H9 (cell line): ENCODE measurements around the gene TMOD1. TPM values are rescaled to one million over a fixed set of nuclear protein-coding genes. Genes with fewer than 3 reads are reported as not detected.

Experiments used
- DNase-seq: peaks from one replicate; pipeline ENCODE4 v3.0.0-alpha.2; 2017
- H2AFZ ChIP-seq: one replicate; pipeline ENCODE4 v1.6.1; 2013; ENCODE audit warnings: mild to moderate bottlenecking, low read length, control low read depth, moderate library complexity
- H2AK5ac ChIP-seq: 2 replicates; pipeline ENCODE4 v1.6.1; 2013; ENCODE audit warnings: low read length, control low read depth, mixed read lengths; ENCODE audit not compliant: insufficient read length
- H2BK120ac ChIP-seq: one replicate; pipeline ENCODE4 v1.6.1; 2013; ENCODE audit warnings: low read depth, mild to moderate bottlenecking, low read length, control low read depth, inconsistent platforms; ENCODE audit not compliant: poor library complexity, severe bottlenecking
- H2BK12ac ChIP-seq: 2 replicates; pipeline ENCODE4 v1.6.1; 2013; ENCODE audit warnings: low read length, control low read depth, mixed read lengths, low read depth; ENCODE audit not compliant: insufficient read length
- H2BK15ac ChIP-seq: 2 replicates; pipeline ENCODE4 v1.6.1; 2013; ENCODE audit warnings: low read depth, low read length, control low read depth
- H2BK20ac ChIP-seq: one replicate; pipeline ENCODE4 v1.6.1; 2013; ENCODE audit warnings: low read depth, mild to moderate bottlenecking, low read length, control low read depth, inconsistent platforms; ENCODE audit not compliant: poor library complexity, severe bottlenecking
- H2BK5ac ChIP-seq: 2 replicates; pipeline ENCODE4 v1.6.1; 2013; ENCODE audit warnings: low read length, control low read depth, mixed read lengths; ENCODE audit not compliant: insufficient read length
- H3K14ac ChIP-seq: 2 replicates; pipeline ENCODE4 v1.6.1; 2013; ENCODE audit warnings: low read length, control low read depth; ENCODE audit not compliant: insufficient read depth
- H3K18ac ChIP-seq: 2 replicates; pipeline ENCODE4 v1.6.1; 2013; ENCODE audit warnings: low read depth, mild to moderate bottlenecking, mixed read lengths, low read length, control low read depth; ENCODE audit not compliant: insufficient read length
- H3K23ac ChIP-seq: 2 replicates; pipeline ENCODE4 v1.6.1; 2013; ENCODE audit warnings: low read length, control low read depth, mixed read lengths, low read depth; ENCODE audit not compliant: insufficient read length
- H3K23me2 ChIP-seq: 2 replicates; pipeline ENCODE4 v1.6.1; 2013; ENCODE audit warnings: low read depth, mild to moderate bottlenecking, mixed read lengths, low read length, control low read depth; ENCODE audit not compliant: insufficient read length, poor library complexity, severe bottlenecking
- H3K27ac ChIP-seq: 2 replicates; pipeline ENCODE4 v1.5.1; 2013; ENCODE audit warnings: low read length, control low read depth, mixed read lengths, low read depth; ENCODE audit not compliant: insufficient read length
- H3K27me3 ChIP-seq: 2 replicates; pipeline ENCODE4 v1.6.1; 2013; ENCODE audit warnings: low read length, control low read depth, inconsistent platforms; ENCODE audit not compliant: insufficient read depth
- H3K4ac ChIP-seq: 2 replicates; pipeline ENCODE4 v1.6.1; 2013; ENCODE audit warnings: low read depth, mild to moderate bottlenecking, control low read depth, inconsistent platforms, low read length, moderate library complexity
- H3K4me1 ChIP-seq: 2 replicates; pipeline ENCODE4 v1.6.1; 2013; ENCODE audit warnings: low read length, control low read depth, inconsistent platforms; ENCODE audit not compliant: insufficient read depth
- H3K4me2 ChIP-seq: 2 replicates; pipeline ENCODE4 v1.6.1; 2013; ENCODE audit warnings: low read length, control low read depth, mixed read lengths; ENCODE audit not compliant: insufficient read length, insufficient read depth
- H3K56ac ChIP-seq: 2 replicates; pipeline ENCODE4 v1.6.1; 2013; ENCODE audit warnings: low read depth, mild to moderate bottlenecking, mixed read lengths, low read length, control low read depth; ENCODE audit not compliant: insufficient read length
- H3K79me1 ChIP-seq: 2 replicates; pipeline ENCODE4 v1.6.1; 2013; ENCODE audit warnings: low read depth, mild to moderate bottlenecking, moderate library complexity, low read length, control low read depth, inconsistent platforms; ENCODE audit not compliant: insufficient read depth, poor library complexity, severe bottlenecking
- H3K79me2 ChIP-seq: 2 replicates; pipeline ENCODE4 v1.6.1; 2013; ENCODE audit warnings: low read length, control low read depth, inconsistent platforms; ENCODE audit not compliant: insufficient read depth
- H3K9ac ChIP-seq: 2 replicates; pipeline ENCODE4 v1.6.1; 2013; ENCODE audit warnings: low read length, control low read depth, mixed read lengths; ENCODE audit not compliant: insufficient read length; ENCODE audit errors: extremely low read depth
- H3K9me3 ChIP-seq: one replicate; pipeline ENCODE4 v1.6.1; 2013; ENCODE audit warnings: low read depth, low read length, inconsistent platforms; ENCODE audit not compliant: control insufficient read depth
- H3T11ph ChIP-seq: one replicate; pipeline ENCODE4 v1.6.1; 2013; ENCODE audit warnings: mild to moderate bottlenecking, low read length, control low read depth, inconsistent platforms
- H4K20me1 ChIP-seq: one replicate; pipeline ENCODE4 v1.6.1; 2013; ENCODE audit not compliant: control insufficient read depth, insufficient read length, insufficient read depth
- H4K5ac ChIP-seq: 2 replicates; pipeline ENCODE4 v1.6.1; 2013; ENCODE audit warnings: low read depth, mild to moderate bottlenecking, mixed read lengths, low read length, control low read depth; ENCODE audit not compliant: insufficient read length
- H4K8ac ChIP-seq: replicated peaks from 2 replicates; pipeline ENCODE4 v1.6.1; 2013; ENCODE audit warnings: low read length, control low read depth, mixed read lengths, low read depth; ENCODE audit not compliant: insufficient read length
- H4K91ac ChIP-seq: 2 replicates; pipeline ENCODE4 v1.6.1; 2013; ENCODE audit warnings: low read depth, mild to moderate bottlenecking, moderate library complexity, mixed read lengths, low read length, control low read depth; ENCODE audit not compliant: insufficient read length
- H3K27ac Mint-ChIP-seq, 3 experiments: 2 replicates in 2 of 3; 3 replicates in 1 of 3; pipeline ENCODE4 v1.8.0; 2020 to 2021; ENCODE audit warnings: mixed read lengths in 3 of 3, mild to moderate bottlenecking in 1 of 3, moderate library complexity in 1 of 3
- H3K27me3 Mint-ChIP-seq: 2 replicates; pipeline ENCODE4 v1.8.0; 2021; ENCODE audit warnings: low read depth, mild to moderate bottlenecking, moderate library complexity, mixed read lengths
- H3K36me3 Mint-ChIP-seq, 3 experiments: 2 replicates in 2 of 3; 3 replicates in 1 of 3; pipeline ENCODE4 v1.8.0; 2020 to 2021; ENCODE audit warnings: low read depth in 3 of 3, mixed read lengths in 3 of 3; ENCODE audit not compliant: insufficient read depth in 1 of 3
- H3K4me1 Mint-ChIP-seq, 2 experiments: 2 replicates each; pipeline ENCODE4 v1.8.0; 2020; ENCODE audit warnings: mixed read lengths in 2 of 2
- H3K4me3 Mint-ChIP-seq, 2 experiments: 2 replicates in 1 of 2; 3 replicates in 1 of 2; pipeline ENCODE4 v1.8.0; 2020 to 2021; ENCODE audit warnings: mild to moderate bottlenecking in 2 of 2, mixed read lengths in 2 of 2, moderate library complexity in 1 of 2
- H3K9me3 Mint-ChIP-seq, 2 experiments: 2 replicates in 1 of 2; 3 replicates in 1 of 2; pipeline ENCODE4 v1.8.0; 2020; ENCODE audit warnings: mild to moderate bottlenecking in 2 of 2, mixed read lengths in 2 of 2, moderate library complexity in 1 of 2
- WGBS: extraction: QIAGEN DNeasy Blood & Tissue Kit; methylation state at CpG from one replicate; pipeline ENCODE4 v1.1.7; 2013; ENCODE audit warnings: missing lambda C conversion rate, low lambda C conversion rate, mixed read lengths; ENCODE audit not compliant: insufficient read length; ENCODE audit errors: extremely low coverage; 5-methylcytosine and 5-hydroxymethylcytosine counted together
- total RNA-seq: library from RNA; stranded (reverse); gene quantifications from 2 replicates; pipeline ENCODE4 v1.2.1, GENCODE V29; 2021
- TF ChIP-seq, protein P1 (sequence below): fragments of 200-600 bp; sonication (generic); conservative IDR thresholded peaks from 3 replicates; pipeline ENCODE4 v1.8.0; 2021; ENCODE audit warnings: antibody characterized with exemption, mild to moderate bottlenecking

The TMOD1 gene
- total RNA-seq, 1 experiment from 2014 or later, result 0.98 TPM

DNA sequence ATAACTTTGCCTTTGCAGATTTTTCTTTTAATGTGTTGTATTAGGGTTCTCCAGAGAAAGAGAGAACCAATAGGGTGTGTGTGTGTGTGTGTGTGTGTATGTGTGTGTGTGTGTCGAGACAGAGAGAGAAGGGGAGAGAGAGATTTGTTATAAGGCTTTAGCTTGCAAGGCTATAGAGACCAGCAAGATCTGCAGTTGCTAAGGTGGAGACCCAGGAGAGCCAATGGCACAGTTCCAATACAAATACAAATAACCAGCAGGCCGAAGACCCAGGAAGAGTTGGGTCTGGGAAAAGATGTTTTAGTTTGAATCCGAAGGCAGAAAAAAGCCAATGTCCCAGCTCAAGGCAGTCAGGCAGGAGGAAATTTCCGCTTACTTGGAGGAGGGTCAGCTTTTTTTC, 23.0 kb downstream of the TMOD1 start:
- Histone ChIP-seq H3K9me3 (no peaks in the 10 kb centered on the region), H3K23me2 (no peaks in the 10 kb centered on the region), H4K91ac (no peak overlapping the region), H3K9ac (no peak overlapping the region), H3K56ac (no peak overlapping the region), H3K23ac (no peak overlapping the region), H2AK5ac (no peak overlapping the region), H3K27me3 (no peaks in the 10 kb centered on the region; the same call in 1 of the 2 replicates), H2AFZ (no peak overlapping the region), H3K18ac (no peak overlapping the region), H3K14ac (no peak overlapping the region), H4K20me1 (no peaks in the 10 kb centered on the region), H2BK15ac (no peak overlapping the region), H3K79me2 (no peaks in the 10 kb centered on the region), H3K79me1 (no peaks in the 10 kb centered on the region), H2BK120ac (no peak overlapping the region), H2BK5ac (no peak overlapping the region), H3K4me1 (peaks cover 2% of the 10 kb centered on the region; the same call in 1 of the 2 replicates), H4K8ac (no peak overlapping the region), H2BK20ac (no peak overlapping the region), H3T11ph (no peak overlapping the region), H4K5ac (no peak overlapping the region), H3K4ac (no peak overlapping the region), H3K27ac (no peak overlapping the region), H3K4me2 (no peak overlapping the region), H2BK12ac (no peak overlapping the region)
- Mint-ChIP-seq H3K9me3 (no peaks in the 10 kb centered on the region; a peak in 1 of 5 replicates), H3K36me3 (no peaks in the 10 kb centered on the region), H3K4me1 (peaks cover 30% of the 10 kb centered on the region in 2 experiments), H3K27ac (no peak overlapping the region), H3K4me3 (no peak overlapping the region), H3K27me3 (no peaks in the 10 kb centered on the region; the same call in none of the 2 replicates)
- no CpG with 5 or more reads among the region's 4 CpGs for WGBS
- no peak for DNase-seq
- TF ChIP-seq, protein P1, sequence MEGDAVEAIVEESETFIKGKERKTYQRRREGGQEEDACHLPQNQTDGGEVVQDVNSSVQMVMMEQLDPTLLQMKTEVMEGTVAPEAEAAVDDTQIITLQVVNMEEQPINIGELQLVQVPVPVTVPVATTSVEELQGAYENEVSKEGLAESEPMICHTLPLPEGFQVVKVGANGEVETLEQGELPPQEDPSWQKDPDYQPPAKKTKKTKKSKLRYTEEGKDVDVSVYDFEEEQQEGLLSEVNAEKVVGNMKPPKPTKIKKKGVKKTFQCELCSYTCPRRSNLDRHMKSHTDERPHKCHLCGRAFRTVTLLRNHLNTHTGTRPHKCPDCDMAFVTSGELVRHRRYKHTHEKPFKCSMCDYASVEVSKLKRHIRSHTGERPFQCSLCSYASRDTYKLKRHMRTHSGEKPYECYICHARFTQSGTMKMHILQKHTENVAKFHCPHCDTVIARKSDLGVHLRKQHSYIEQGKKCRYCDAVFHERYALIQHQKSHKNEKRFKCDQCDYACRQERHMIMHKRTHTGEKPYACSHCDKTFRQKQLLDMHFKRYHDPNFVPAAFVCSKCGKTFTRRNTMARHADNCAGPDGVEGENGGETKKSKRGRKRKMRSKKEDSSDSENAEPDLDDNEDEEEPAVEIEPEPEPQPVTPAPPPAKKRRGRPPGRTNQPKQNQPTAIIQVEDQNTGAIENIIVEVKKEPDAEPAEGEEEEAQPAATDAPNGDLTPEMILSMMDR, result no peak
